ENCODE measurements around the gene ST3GAL5.

The ST3GAL5 gene

GRCh38 chr2:85878719-85879370 is 9.9 kb downstream of the ST3GAL5 start:
- no peak overlapping the region for H2AFZ ChIP-seq
- no peak overlapping the region for H3K4me3 ChIP-seq (ENCODE audit: low read depth, low read length)
- no peaks in the 10 kb centered on the region for H3K4me1 ChIP-seq
- H3K4me2 ChIP-seq (ENCODE audit: low read length): no peak overlapping the region
- no peak overlapping the region for H3K27ac ChIP-seq
- H3K27me3 ChIP-seq (ENCODE audit: control insufficient read depth, insufficient read depth, low read length): no peaks in the 10 kb centered on the region
- no peaks in the 10 kb centered on the region for H3K79me2 ChIP-seq
- no peak for TF ChIP-seq CTCF (IDR thresholded peaks at IDR 0.05)
- no peaks in the 10 kb centered on the region for H3K36me3 ChIP-seq (ENCODE audit: control insufficient read depth, insufficient read depth, low read length)
- H3K9me3 ChIP-seq (ENCODE audit: control insufficient read depth, low read length): no peaks in the 10 kb centered on the region
- H3K9ac ChIP-seq: no peak overlapping the region

- Histone ChIP-seq H3K4me1 (no peaks in the 10 kb centered on the region), H3K9me3 (ENCODE audit: control insufficient read depth, low read length) (no peaks in the 10 kb centered on the region), H3K36me3 (ENCODE audit: control insufficient read depth, insufficient read depth, low read length) (no peaks in the 10 kb centered on the region), H3K4me3 (ENCODE audit: low read depth, low read length) (no peak overlapping the region), H3K9ac (no peak overlapping the region), H2AFZ (no peak overlapping the region), H3K79me2 (peaks cover 3% of the 10 kb centered on the region), H3K27me3 (ENCODE audit: control insufficient read depth, insufficient read depth, low read length) (no peaks in the 10 kb centered on the region), H3K27ac (no peak overlapping the region), H3K4me2 (ENCODE audit: low read length) (no peak overlapping the region)
- TF ChIP-seq CTCF (IDR thresholded peaks at IDR 0.05): no peak
These were observed 13.3 kb downstream of the ST3GAL5 start for GRCh38 chr2:85875350-85876050.

DNA sequence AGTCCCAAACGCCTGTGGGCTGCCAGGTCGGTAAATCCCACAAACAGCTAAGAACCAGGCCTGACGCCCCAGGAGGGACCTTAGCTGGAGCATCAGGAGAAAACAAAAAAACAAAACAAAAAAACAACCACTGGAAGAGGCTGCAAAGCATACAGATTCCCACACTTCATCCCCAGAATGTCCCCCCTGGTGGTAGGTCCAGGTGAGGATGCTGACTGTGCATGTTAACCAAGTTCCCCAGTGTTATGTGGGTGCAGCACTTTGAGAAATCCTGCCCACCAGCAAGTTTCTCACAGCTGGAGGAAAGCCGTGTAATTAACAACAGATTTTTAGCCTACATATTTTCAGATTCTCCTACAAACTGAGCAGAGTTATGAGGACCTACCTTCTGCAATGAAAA is 15.1 kb downstream of the ST3GAL5 start:
- Histone ChIP-seq H3K4me2 (ENCODE audit: low read length) (no peak overlapping the region), H3K79me2 (peaks cover 3% of the 10 kb centered on the region), H3K9ac (no peak overlapping the region), H3K4me1 (no peaks in the 10 kb centered on the region), H3K4me3 (ENCODE audit: low read depth, low read length) (no peak overlapping the region), H3K9me3 (ENCODE audit: control insufficient read depth, low read length) (no peaks in the 10 kb centered on the region), H3K27me3 (ENCODE audit: control insufficient read depth, insufficient read depth, low read length) (no peaks in the 10 kb centered on the region), H3K27ac (no peak overlapping the region), H2AFZ (no peak overlapping the region), H3K36me3 (ENCODE audit: control insufficient read depth, insufficient read depth, low read length) (no peaks in the 10 kb centered on the region)
- TF ChIP-seq CTCF (IDR thresholded peaks at IDR 0.05): no peak

GRCh38 chr2:85872536-85873161 is 16.1 kb downstream of the ST3GAL5 start:
- no peaks in the 10 kb centered on the region for H3K4me1 ChIP-seq
- no peak for TF ChIP-seq CTCF (IDR thresholded peaks at IDR 0.05)
- no peak overlapping the region for H3K9ac ChIP-seq
- no peak overlapping the region for H3K4me2 ChIP-seq (ENCODE audit: low read length)
- peaks cover 3% of the 10 kb centered on the region for H3K79me2 ChIP-seq
- no peaks in the 10 kb centered on the region for H3K27me3 ChIP-seq (ENCODE audit: control insufficient read depth, insufficient read depth, low read length)
- no peaks in the 10 kb centered on the region for H3K9me3 ChIP-seq (ENCODE audit: control insufficient read depth, low read length)
- H3K4me3 ChIP-seq (ENCODE audit: low read depth, low read length): no peak overlapping the region
- H3K27ac ChIP-seq: no peak overlapping the region
- H2AFZ ChIP-seq: no peak overlapping the region
- H3K36me3 ChIP-seq (ENCODE audit: control insufficient read depth, insufficient read depth, low read length): no peaks in the 10 kb centered on the region
